ENCODE data around the gene WDR5.
A peak's percentile ranks its signal among the peaks of the same experiment; 100 is the strongest.
"Not testable (repeated sequence)": the region's sequence is repeated elsewhere in the genome, so short reads cannot be mapped to it uniquely, and the experiment has no call there.

The WDR5 gene

DNA sequence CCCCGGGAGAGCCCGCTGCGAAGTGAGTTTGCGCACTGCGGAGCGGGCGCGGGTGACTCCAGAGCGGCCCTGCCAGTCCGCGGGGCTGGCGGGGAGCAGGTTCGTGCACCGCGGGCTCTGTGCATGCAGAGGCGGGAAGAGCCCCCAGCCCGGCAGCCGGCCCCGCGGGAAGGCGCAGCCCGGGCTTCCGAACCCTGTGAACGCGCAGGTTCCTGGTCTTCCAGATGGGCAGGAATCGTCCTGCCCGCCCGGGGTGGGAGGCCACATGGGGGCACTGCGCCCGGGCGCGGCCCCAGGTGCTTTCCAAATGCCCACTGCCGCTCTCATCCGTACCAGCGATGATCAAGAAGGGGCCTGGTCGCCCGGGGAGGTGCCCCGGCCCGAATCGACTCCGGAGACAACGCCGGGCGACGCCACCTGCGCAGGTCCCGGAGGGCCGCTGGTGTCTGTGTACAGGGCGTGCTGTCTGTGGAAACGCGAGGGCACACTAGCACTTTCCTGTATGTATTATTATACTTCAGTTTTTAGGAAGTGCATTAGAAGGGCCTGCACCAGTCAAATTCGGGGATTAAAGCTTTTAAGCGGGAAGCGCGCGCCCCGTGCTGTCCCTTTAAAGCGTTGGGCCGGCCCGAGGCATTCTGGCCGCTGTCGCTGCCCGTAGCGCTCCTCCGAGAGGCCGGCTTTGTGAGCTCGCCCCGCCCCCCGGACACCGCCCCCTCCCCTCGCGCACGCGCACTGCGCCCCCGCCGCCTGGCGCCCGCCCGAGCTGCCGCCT lies at the start of gene WDR5:
WDR5 (plus strand) TSS at position 740 of the 775 bp plus-strand sequence. CDS start 3,796 bp downstream, outside the sequence.
- peak; percentile 92 for DNase-seq

DNA sequence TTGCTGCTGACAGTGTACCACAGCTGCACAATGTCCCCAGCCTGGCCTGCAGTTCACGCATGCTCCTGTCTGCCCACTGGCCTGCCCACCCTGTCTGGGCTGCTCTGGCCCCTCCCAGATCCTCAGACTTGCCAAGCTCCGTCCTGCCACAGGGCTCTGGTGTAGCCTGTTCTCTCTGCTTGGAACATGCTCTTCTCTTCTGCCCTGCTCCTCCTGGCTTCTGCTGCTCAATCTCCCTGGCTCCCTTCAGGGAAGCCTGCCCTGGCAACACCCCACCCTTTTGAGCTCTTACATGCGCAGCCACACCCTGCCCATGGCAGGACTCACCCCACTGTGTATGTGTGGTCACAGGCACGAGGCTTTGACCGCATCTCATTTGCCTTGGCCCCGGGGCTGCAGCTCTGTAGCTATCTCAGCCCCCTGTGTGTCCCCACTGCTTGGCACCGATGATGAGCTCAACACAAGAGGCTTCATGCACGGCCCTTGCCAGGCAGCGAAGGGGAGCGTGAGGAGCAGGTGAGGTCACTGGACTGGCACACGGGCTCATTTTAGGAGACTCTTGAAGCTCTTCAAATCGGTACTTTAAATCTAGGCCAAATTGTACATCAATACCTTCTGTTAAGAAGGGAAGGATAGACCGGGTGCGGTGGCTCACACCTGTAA lies 47.7 kb upstream of the WDR5 start:
- no peak for DNase-seq

DNA sequence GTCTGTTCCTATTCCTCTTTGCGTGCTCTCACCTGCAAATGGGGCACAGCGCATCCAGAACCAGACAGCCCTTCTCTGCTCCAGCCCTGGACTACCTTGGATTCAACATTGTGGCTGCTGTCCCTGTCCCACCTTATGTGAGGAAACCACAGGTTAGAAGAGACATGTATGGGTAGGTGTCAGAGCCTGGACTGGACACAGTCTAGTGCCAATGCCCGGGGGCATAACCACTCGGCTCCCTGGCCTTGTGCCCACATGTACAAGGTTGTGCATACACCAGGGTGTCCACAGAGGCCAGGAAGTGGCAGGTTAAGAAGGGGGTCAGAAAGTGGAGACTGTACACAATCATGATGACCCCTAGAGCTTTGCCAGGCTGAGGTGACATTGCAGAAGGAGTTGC lies 45.9 kb upstream of the WDR5 start:
- DNase-seq, result no peak

DNA sequence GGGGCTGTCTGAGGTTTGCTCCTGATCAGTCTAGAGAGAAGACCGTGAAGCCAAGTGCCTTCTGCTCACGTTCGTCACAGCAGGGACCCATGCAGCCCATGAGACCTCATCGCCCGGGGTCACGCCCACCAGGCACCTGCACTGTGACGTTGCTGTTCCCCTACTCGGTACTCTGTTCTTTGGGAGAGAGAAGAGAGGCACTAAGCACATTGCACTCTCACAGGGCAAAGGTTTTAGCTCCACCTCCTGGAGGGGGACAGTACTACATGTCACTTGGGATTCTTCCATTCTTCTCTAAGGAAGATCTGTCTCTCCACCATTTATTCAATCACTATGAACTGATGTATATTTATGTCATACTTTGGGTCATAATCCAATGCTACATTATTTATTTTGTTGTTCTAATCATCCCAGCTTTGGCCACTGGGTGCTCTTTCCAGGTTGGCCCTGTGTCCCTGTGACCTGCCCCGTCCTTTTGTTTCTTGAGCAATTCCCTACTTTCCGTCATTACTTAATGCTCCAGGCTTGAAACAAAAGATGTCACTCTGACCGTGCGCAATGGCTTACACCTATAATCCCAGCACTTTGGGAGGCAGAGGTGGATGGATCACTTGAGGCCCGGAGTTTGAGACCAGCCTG lies 36.6 kb upstream of the WDR5 start:
- DNase-seq, result peak; percentile 53

DNA sequence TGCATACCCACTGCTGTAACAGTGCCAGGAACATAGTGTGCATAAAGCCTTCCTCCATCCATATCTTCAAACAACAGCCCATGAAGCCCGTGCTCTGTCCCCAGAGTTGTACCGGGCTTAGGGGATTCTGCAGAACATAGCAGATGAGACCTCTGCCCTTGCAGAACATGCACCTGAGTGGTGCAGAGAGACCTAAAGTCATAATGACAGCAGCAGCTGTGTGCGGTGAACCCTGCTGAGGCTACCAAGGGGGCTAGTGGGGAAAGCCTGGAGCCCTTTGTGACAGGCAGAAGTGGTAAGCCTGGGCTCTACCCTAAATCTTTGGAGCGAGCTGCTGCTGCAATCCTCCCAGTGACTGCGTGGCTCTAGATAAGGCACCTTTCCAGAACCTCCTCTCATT lies 35.8 kb upstream of the WDR5 start:
- DNase-seq, result no peak

DNA sequence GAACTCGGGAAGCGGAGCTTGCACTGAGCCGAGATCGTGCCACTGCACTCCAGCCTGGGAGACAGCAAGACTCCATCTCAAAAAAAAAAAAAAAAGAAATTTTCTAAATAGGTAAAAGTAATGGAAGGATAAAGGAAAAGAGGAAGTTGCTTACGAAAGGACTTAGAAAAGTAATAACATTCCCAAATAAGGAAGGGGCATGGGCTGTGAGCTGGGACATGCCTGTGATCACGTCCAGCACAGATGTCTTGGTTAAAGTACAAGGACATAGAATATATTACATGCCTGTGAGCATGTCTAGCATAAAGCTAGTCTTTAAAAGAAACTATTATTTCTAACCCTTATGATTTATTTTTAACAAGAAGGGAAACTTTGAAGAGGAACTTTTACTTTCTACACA lies 34.7 kb upstream of the WDR5 start:
- not testable (repeated sequence) for DNase-seq

DNA sequence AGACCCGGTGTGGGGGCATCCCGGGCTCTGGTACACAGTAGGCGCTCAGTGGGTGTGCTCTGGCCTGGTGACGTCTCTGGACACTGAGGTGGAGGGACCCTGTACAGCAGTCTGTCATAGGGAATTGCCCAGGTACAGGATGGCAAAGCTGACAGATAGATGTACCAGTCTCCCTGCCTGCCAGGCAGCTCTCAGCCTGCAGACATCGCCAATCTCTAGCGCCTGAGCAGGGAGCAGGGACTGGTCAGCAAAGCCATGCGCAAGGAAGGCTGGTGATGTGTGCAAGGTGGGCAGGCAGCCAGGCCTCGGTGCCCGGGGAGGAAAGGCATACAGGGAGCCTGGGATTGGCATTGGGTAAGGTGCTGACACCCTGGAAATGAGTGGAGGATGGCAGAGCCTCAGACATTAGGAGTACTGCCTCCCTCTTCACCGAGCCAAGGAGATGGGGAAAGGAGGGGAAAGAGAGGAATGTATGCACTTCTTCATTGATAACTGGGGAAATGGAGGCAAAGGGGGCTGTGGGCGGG lies 34.2 kb upstream of the WDR5 start:
- no peak for DNase-seq

DNA sequence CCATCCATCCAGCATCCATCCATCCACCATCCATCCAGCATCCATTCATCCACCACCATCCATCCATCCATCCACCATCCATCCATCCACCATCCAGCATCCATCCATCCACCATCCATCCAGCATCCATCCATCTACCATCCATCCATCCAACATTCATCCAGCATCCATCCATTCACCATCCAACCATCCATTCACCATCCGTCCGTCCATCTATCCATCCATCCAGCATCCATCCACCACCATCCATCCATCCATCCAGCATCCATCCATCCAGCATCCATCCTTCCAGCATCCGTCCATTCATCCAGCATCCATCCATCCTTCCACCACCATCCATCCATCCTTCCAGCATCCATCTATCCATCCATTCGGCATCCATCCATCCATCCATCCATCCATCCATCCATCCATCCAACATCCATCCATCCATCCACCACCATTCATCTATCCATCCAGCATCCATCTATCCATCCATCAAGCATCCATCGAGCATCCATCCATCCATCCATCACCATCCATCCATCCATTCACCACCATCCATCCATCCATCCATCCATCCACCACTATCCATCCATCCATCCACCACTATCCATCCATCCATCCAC lies 32.4 kb upstream of the WDR5 start:
- DNase-seq, result no peak

DNA sequence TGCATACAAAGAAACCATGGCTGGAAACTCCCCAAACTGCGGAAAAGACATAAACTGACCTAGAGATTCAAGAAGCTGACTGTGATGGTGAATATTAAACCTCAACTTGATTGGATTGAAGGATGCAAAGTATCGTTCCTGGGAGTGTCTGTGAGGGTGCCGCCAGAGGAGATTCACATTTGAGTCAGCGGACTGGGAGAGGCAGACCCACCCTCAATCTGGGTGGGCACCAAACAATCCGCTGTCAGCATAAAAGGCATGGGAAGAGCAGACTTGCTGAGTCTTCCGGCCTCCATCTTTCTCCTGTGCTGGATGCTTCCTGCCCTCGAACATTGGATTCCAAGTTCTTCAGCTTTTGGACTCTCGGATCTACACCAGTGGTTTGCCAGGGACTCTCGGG lies 24.8 kb upstream of the WDR5 start:
- no peak for DNase-seq

DNA sequence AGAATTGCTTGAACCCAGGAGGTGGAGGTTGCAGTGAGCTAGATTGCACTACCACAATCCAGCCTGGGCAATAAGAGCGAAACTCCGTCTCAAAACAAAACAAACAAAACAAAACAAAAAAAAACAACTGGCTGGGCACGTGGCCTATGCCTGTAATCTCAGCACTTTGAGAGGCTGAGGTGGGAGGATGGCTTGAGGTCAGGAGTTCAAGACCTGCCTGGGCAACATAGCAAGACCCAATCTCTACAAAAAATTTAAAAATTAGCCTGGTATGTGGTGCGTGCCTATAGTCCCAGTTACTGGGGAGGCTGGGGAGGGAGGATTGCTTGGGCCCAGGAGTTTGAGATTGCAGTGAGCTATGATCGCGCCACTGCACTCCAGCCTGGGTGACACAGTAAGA lies 23.3 kb upstream of the WDR5 start:
- no peak for DNase-seq

DNA sequence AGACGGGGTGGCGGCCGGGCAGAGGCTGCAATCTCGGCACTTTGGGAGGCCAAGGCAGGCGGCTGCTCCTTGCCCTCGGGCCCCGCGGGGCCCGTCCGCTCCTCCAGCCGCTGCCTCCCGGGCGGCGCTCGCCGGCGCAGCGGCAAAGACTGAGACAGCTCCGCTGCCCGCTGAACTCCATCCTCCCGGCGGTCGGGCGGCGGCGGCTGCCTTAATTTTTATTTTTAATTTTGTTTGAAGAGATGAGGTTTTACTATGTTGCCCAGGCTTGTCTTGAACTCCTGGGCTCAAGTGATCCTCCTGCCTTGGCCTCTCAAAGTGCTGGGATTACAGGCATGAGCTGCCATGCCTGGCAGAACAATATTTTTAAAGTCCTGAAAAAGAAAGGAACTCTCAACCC lies 16.9 kb upstream of the WDR5 start:
- DNase-seq, result not testable (repeated sequence)

DNA sequence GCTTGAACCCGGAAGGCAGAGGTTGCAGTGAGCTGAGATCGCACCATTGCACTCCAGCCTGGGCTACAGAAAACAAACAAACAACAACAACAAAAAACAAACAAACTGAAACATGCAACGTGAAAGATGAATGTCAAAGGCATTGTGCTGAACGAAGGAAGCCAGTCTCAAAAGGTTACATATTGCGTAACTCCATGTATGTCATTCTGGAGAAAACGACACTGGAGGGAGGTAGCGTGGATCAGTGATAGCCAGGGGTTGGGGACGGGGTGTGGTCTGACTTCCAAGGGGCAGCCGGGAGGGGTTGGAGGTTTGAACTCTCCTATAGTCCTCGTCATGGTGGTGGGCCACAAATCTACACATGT lies 12.1 kb upstream of the WDR5 start:
- DNase-seq, result no peak

DNA sequence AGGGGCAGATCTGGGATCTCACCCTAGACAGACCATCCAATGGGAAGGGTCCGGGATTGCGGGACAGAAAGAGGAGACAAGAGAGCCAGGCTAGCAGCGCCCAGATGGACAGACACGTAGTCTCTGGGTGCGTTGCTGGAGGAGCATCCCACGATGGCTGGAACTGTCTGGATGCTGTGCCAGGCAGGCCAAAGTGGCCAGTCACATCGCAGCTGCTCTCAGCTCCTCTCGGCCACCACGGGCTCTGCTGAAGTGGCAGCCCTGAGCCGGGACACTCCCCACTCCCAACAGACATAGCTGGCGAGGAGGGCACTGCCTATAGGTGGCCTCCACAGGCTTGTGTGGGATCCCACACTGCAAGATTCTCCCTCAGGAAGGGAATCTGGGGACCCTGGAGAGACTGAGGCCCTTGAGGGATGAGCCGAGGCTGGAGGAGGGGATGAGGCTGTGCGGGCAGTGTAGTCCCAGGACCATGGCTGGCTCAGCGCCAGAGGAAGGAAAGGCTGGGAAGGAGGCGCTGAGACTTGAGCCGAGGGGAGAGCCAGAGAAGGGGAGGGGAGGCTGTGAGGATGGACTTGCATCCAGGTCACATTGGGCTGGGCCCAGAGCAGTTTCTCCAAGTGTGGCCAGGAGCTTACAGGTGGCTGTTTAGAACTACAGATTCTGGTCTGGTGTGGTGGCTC lies 10.3 kb upstream of the WDR5 start:
- DNase-seq, result no peak

DNA sequence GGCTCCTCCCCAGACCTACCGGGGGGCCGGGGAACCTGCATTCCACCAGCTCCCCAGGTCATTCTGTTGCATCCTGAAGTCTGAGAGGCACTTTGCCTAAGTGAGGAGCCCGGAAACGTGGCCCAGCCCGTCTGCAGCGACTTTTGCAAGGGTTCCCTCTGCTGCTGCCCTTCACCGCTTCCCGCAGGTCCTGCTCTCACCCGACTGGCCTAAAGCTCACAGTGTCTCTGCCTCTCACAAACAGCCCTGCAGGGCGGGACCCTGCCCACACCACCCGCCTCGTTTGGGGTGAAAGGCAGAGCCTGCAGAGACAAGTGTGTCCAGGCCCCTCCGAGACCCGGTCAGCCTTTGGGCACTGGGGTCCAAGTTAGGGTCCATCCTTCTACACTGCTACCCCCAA lies 9.5 kb upstream of the WDR5 start:
- DNase-seq, result no peak

DNA sequence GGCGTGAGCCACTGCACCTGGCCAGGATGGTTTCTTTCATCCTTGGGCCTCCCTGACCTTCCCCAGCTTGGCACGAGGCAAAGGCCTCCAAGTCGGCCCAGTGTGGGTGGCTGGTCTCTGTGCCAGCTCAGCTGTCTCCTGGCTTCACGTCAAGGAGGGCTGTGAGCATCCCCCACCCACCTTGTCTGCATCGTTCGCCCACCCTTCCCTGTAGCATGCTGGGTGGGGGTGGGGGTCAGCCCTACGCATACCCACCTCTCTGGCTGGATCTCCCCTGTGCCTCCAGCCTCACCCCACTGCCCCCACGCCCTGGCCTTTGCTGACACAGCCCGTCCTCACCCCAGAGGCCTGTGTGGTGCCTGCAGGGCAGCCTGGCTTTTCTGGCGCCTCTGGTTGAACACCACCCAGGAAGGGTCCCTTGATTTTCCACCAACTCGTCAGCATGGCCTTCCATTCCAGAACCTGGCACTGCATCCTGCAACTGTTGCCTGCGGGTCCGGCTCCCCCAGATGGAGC lies 8.8 kb upstream of the WDR5 start:
- DNase-seq, result no peak

DNA sequence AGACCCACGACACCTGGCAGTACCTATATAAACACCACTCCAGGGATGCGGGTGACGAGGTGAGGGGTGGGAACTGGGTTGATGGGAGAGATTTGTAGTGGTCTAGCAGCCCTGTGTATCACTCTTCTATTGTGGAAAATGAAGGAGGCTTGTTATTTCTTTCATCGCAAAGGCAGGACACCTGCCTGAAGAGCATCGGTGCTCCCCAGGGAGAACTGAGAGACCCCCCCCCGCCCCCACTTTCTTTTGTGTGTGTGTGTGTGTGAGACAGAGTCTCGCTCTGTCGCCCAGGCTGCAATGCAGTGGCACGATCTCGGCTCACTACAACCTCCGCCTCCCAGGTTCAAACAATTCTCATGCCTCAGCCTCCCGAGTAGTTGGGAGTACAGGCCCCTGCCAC lies 8.3 kb upstream of the WDR5 start:
- DNase-seq, result no peak

DNA sequence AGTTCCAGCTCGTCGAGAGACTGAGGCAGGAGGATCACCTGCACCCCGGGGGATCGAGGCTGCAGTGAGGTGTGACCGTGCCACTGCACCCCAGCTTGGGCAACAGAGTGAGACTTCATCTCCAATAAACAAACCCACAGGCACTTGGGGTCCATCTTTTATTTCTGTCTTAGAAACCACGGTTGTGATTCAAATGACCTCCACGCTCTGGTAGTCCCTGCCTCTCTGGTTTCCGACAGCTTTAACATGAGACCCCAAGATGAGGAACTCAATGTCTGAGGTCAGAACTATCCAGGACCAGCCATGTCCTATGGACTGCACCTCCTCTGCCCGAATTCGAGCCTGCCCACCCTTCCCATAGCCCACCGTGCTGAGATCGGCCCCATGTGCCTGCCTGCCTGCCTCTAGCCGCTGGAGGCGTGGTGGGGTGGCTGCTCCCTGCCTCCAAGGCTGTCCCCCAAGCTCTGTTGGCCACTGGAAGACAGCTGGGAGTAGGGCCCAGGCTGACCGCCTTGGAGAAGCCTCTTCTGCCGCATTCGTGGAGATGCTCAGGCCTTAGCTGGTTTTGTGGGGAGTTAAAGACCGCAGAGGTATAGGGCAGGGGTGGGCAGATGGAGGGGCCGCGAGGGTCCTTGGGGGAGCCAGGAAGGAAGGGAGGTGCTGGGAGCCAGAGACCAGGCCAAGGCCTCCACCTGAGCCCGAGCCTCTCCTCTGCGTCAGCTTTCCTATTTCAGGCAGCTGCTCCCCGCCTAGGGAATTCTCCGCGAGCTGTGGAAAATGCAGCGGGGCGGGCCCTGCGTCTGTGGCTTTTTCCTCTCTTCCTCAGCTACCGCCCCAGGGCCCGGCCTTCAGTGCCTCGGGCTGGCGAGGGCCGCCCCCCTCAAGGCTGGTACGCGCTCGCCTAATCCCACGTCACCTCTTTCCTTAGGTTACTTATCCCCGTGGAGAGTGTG lies 6.9 kb upstream of the WDR5 start:
- DNase-seq, result no peak

DNA sequence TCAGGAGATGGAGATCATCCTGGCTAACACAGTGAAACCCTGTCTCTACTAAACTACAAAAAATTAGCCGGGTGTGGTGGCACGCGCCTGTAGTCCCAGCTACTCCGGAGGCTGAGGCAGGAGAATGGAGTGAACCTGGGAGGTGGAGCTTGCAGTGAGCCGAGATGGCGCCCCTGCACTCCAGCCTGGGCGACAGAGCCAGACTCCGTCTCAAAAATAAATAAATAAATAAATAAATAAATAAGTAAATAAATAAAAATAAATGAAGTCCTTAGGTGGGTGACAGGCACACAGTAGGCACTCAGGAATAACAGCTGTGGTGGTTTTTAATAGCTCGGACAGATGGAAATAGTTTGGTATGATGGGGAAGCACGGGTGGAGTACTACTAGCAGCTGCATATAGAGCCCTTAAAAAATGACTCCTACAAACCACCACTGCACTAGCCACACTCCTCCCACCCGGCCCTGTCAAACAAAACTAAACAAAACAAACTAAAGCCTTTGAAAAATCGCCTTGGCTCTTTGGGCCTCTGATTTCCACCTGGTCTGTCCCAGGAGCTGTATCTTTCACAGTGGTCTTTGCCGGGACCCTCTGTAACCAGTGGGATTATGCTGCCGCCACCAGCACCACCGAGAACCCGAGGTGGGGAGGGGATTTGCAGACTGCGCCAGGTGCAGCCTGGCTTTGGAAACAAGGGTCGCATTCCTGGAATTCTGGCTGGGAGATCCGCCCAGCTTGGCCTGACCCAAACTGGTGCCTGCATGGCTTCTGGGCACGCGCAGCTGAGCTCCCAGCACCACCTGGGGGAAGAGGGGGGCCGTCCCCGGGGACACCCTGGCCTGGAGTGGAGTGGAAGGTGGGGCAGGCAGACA lies 5.1 kb upstream of the WDR5 start:
- no peak for DNase-seq

DNA sequence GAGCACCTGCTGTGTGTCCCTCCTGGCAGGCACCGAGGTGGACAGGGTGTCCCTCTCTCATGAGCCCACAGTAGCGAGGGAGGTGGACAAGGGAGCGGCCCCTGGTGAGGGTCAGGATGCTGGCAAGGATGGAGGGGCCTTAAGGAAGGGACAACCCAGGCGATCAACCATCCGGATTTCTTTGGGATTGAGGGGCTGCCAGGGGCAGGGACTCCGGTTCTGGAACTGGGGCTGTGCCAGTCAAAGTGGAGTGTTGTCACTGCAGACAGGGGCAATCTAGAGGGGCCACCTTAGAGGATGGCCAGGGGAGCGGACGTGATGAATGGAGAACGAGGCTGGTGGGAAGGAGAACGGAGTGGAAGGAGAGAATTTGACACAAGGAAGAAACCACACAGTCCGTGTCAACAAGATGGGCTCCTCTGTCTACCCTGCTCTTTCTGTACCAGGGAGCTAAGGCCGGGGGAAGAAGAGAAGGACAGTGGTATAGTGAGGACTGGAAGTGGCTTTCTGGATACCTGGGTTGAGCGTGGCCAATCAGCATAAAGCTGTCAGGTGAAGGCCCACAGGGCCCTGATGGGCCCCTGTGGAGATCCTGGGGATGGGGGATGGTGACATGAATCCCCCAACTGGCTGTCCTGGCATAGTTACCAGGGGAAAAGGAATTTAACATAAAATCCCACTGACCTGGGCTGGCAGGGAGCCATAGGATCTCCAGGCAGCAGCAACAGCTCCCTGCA lies 4.2 kb upstream of the WDR5 start:
- DNase-seq, result no peak

All from CD4-positive, alpha-beta T cell treated with Interleukin-4 for 4 hours (primary cell).